Hepatocyte (in vitro differentiated cells): ENCODE measurements around the gene CD79B. TPM values are rescaled to one million over a fixed set of nuclear protein-coding genes. Genes with fewer than 3 reads are reported as not detected.

Experiments used
- DNase-seq: peaks from one replicate; pipeline ENCODE4 v3.0.0-alpha.2; 2016; ENCODE audit warnings: low spot score
- H2AFZ ChIP-seq: fragments of 200-600 bp; sonication (generic); 2 replicates; pipeline ENCODE4 v1.6.0; 2016; ENCODE audit warnings: antibody characterized with exemption, mild to moderate bottlenecking
- H3K27ac ChIP-seq: fragments of 200-600 bp; sonication (generic); 2 replicates; pipeline ENCODE4 v1.5.1; 2016; ENCODE audit warnings: mild to moderate bottlenecking
- H3K27me3 ChIP-seq: fragments of 200-600 bp; sonication (generic); 2 replicates; pipeline ENCODE4 v1.6.1; 2016
- H3K36me3 ChIP-seq: fragments of 200-600 bp; sonication (generic); replicated peaks from 2 replicates; pipeline ENCODE4 v1.5.1; 2016; ENCODE audit warnings: low read depth; ENCODE audit not compliant: insufficient read depth
- H3K4me1 ChIP-seq: fragments of 200-600 bp; sonication (generic); 2 replicates; pipeline ENCODE4 v1.5.1; 2016; ENCODE audit warnings: mild to moderate bottlenecking, moderate library complexity; ENCODE audit not compliant: insufficient read depth
- H3K4me2 ChIP-seq: fragments of 200-600 bp; sonication (generic); 2 replicates; pipeline ENCODE4 v1.6.0; 2016
- H3K4me3 ChIP-seq: fragments of 200-600 bp; sonication (generic); 2 replicates; pipeline ENCODE4 v1.5.1; 2016; ENCODE audit warnings: mild to moderate bottlenecking
- H3K79me2 ChIP-seq: fragments of 200-600 bp; sonication (generic); 2 replicates; pipeline ENCODE4 v1.6.0; 2017; ENCODE audit warnings: mild to moderate bottlenecking
- H3K9me2 ChIP-seq: fragments of 200-600 bp; sonication (generic); replicated peaks from 2 replicates; pipeline ENCODE4 v1.6.0; 2017; ENCODE audit warnings: mild to moderate bottlenecking; ENCODE audit not compliant: insufficient read depth
- H3K9me3 ChIP-seq: fragments of 200-600 bp; sonication (generic); 2 replicates; pipeline ENCODE4 v1.5.1; 2016; ENCODE audit warnings: low read depth, mild to moderate bottlenecking
- H4K20me1 ChIP-seq: fragments of 200-600 bp; sonication (generic); 2 replicates; pipeline ENCODE4 v1.6.0; 2016; ENCODE audit warnings: mild to moderate bottlenecking; ENCODE audit not compliant: insufficient read depth, poor library complexity, severe bottlenecking
- CTCF ChIP-seq: fragments of 200-600 bp; sonication (generic); IDR thresholded peaks from 2 replicates; pipeline ENCODE4 v1.5.1; 2016; ENCODE audit warnings: antibody characterized with exemption, mild to moderate bottlenecking; ENCODE audit not compliant: poor library complexity
- EZH2 ChIP-seq: fragments of 200-600 bp; sonication (generic); IDR thresholded peaks from 2 replicates; pipeline ENCODE4 v1.6.1; 2016; ENCODE audit warnings: antibody characterized with exemption, mild to moderate bottlenecking, borderline replicate concordance
- EZH2phosphoT487 ChIP-seq: fragments of 200-600 bp; sonication (generic); IDR thresholded peaks from one replicate; pipeline ENCODE4 v1.6.1; 2018; ENCODE audit warnings: antibody characterized with exemption, mild to moderate bottlenecking, low read depth, moderate library complexity; ENCODE audit not compliant: unreplicated experiment, severe bottlenecking
- WGBS: methylation state at CpG from one replicate; pipeline ENCODE4 v1.1.6; 2016; ENCODE audit warnings: low lambda C conversion rate; ENCODE audit errors: missing lambda C conversion rate; 5-methylcytosine and 5-hydroxymethylcytosine counted together
- polyA plus RNA-seq: library from polyadenylated mRNA; unstranded; fragments of >200 nt; fragmentation: Nextera tagmentation; extraction: Ambion mirVana; gene quantifications from 2 replicates; pipeline ENCODE4 v1.2.1, GENCODE V29; 2016
- total RNA-seq: library from RNA; depleted of rRNA; stranded (reverse); fragments of >200 nt; gene quantifications from 2 replicates; pipeline ENCODE4 v1.2.3, GENCODE V29; 2014

CD79B gene
- total and polyA plus RNA-seq, 2 experiments from 2014 or later: 0.57 to 1.2 TPM

- Histone ChIP-seq H3K27me3 (no peaks in the 10 kb centered on the region), H2AFZ (no peak overlapping the region)
- TF ChIP-seq EZH2phosphoT487 (no peak), EZH2 (no peak), CTCF (no peak)
These were observed 8.5 kb upstream of the CD79B start for GRCh38 chr17:63940584-63940983.

GRCh38 chr17:63939884-63940283 is 7.8 kb upstream of the CD79B start:
- Histone ChIP-seq H3K36me3 (no peaks in the 10 kb centered on the region), H3K4me3 (no peak overlapping the region), H3K4me2 (no peak overlapping the region), H2AFZ (no peak overlapping the region), H3K79me2 (no peaks in the 10 kb centered on the region), H3K4me1 (no peaks in the 10 kb centered on the region), H4K20me1 (no peaks in the 10 kb centered on the region), H3K27me3 (no peaks in the 10 kb centered on the region), H3K9me2 (no peaks in the 10 kb centered on the region), H3K9me3 (no peaks in the 10 kb centered on the region), H3K27ac (no peak overlapping the region)
- no peak for DNase-seq
- 74% methylated on average over 6 of the region's 6 CpGs for WGBS
- TF ChIP-seq EZH2phosphoT487 (no peak), EZH2 (no peak), CTCF (no peak)

More at GRCh38 chr17:63940584-63940983, 8.5 kb upstream of the CD79B start:
- 88% methylated on average over 12 of the region's 14 CpGs for WGBS
- H3K4me2 ChIP-seq: no peak overlapping the region
- no peak overlapping the region for H3K4me3 ChIP-seq
- H4K20me1 ChIP-seq: no peaks in the 10 kb centered on the region
- no peaks in the 10 kb centered on the region for H3K4me1 ChIP-seq
- no peak overlapping the region for H3K27ac ChIP-seq
- DNase-seq: no peak
- H3K36me3 ChIP-seq: no peaks in the 10 kb centered on the region
- no peaks in the 10 kb centered on the region for H3K9me2 ChIP-seq
- H3K9me3 ChIP-seq: no peaks in the 10 kb centered on the region
- H3K79me2 ChIP-seq: no peaks in the 10 kb centered on the region

GRCh38 chr17:63939401-63939800 is 7.3 kb upstream of the CD79B start:
- DNase-seq: no peak
- Histone ChIP-seq H3K9me3 (no peaks in the 10 kb centered on the region), H4K20me1 (no peaks in the 10 kb centered on the region), H3K4me3 (no peak overlapping the region), H3K27me3 (no peaks in the 10 kb centered on the region), H3K4me1 (no peaks in the 10 kb centered on the region), H3K4me2 (no peak overlapping the region), H2AFZ (no peak overlapping the region), H3K9me2 (no peaks in the 10 kb centered on the region), H3K36me3 (no peaks in the 10 kb centered on the region), H3K79me2 (no peaks in the 10 kb centered on the region), H3K27ac (no peak overlapping the region)
- TF ChIP-seq EZH2 (no peak), EZH2phosphoT487 (no peak), CTCF (no peak)
- WGBS: 88% methylated on average over 9 of the region's 9 CpGs

GRCh38 chr17:63937920-63938319 is 5.8 kb upstream of the CD79B start:
- H2AFZ ChIP-seq: no peak overlapping the region
- no peaks in the 10 kb centered on the region for H3K27me3 ChIP-seq
- H3K79me2 ChIP-seq: no peaks in the 10 kb centered on the region
- no peaks in the 10 kb centered on the region for H3K36me3 ChIP-seq
- H3K4me1 ChIP-seq: no peaks in the 10 kb centered on the region
- H3K4me3 ChIP-seq: no peak overlapping the region
- WGBS: 95% methylated on average over 4 of the region's 4 CpGs
- no peak for TF ChIP-seq EZH2
- no peak for TF ChIP-seq EZH2phosphoT487
- TF ChIP-seq CTCF: no peak
- no peaks in the 10 kb centered on the region for H3K9me3 ChIP-seq
- H4K20me1 ChIP-seq: no peaks in the 10 kb centered on the region
- H3K4me2 ChIP-seq: no peak overlapping the region
- no peak for DNase-seq
- no peaks in the 10 kb centered on the region for H3K9me2 ChIP-seq
- H3K27ac ChIP-seq: no peak overlapping the region
